ENCODE measurements around the gene ZMAT3.

DNA sequence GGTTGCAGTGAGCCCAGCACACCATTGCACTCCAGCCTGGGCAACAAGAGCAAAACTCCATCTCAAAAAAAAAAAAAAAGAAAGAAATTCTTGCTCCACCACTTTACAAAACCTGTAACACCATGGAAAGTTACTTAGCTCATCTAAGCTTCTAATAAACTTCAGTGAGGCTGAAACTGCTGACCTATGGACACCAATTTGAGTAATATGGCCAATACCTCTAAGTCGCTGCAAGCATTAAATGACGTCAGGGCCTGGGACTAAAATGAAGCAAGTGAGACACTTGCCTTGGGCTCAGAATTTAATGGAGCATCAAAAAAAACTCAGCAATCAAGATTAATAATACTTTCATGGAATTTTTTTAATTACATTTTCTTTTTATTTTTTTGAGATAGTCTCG, 42.5 kb downstream of the ZMAT3 start:
- TF ChIP-seq KAT7 (CRISPR knock-in tag; IDR thresholded peaks at IDR 0.05; ENCODE audit: borderline replicate concordance) (no peak), HNRNPUL1 (IDR thresholded peaks at IDR 0.05; ENCODE audit: low read depth, low read length) (no peak), SAFB2 (CRISPR knock-in tag; IDR thresholded peaks at IDR 0.05; ENCODE audit: borderline replicate concordance, low read depth) (no peak), ZNF329 (CRISPR knock-in tag; IDR thresholded peaks at IDR 0.05; ENCODE audit: low read depth) (no peak), TGIF2 (CRISPR knock-in tag; IDR thresholded peaks at IDR 0.05) (no peak), FOXA1 (IDR thresholded peaks at IDR 0.05) (no peak), FOXA1 (CRISPR knock-in tag; IDR thresholded peaks at IDR 0.05) (no peak)
- TF ChIP-seq, protein P1, sequence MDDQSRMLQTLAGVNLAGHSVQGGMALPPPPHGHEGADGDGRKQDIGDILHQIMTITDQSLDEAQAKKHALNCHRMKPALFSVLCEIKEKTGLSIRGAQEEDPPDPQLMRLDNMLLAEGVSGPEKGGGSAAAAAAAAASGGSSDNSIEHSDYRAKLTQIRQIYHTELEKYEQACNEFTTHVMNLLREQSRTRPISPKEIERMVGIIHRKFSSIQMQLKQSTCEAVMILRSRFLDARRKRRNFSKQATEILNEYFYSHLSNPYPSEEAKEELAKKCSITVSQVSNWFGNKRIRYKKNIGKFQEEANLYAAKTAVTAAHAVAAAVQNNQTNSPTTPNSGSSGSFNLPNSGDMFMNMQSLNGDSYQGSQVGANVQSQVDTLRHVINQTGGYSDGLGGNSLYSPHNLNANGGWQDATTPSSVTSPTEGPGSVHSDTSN (CRISPR knock-in tag; IDR thresholded peaks at IDR 0.05; ENCODE audit: borderline replicate concordance) = no peak
- TF ChIP-seq, protein P2, sequence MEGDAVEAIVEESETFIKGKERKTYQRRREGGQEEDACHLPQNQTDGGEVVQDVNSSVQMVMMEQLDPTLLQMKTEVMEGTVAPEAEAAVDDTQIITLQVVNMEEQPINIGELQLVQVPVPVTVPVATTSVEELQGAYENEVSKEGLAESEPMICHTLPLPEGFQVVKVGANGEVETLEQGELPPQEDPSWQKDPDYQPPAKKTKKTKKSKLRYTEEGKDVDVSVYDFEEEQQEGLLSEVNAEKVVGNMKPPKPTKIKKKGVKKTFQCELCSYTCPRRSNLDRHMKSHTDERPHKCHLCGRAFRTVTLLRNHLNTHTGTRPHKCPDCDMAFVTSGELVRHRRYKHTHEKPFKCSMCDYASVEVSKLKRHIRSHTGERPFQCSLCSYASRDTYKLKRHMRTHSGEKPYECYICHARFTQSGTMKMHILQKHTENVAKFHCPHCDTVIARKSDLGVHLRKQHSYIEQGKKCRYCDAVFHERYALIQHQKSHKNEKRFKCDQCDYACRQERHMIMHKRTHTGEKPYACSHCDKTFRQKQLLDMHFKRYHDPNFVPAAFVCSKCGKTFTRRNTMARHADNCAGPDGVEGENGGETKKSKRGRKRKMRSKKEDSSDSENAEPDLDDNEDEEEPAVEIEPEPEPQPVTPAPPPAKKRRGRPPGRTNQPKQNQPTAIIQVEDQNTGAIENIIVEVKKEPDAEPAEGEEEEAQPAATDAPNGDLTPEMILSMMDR (CRISPR knock-in tag; IDR thresholded peaks at IDR 0.05) = no peak
